H9 (cell line): ENCODE data around the gene DNAH1. TPM values are rescaled to one million over a fixed set of nuclear protein-coding genes. Genes with fewer than 3 reads are reported as not detected.

Source experiments
- DNase-seq: peaks from one replicate; pipeline ENCODE4 v3.0.0-alpha.2; 2017
- H2AFZ ChIP-seq: one replicate; pipeline ENCODE4 v1.6.1; 2013; ENCODE audit warnings: mild to moderate bottlenecking, low read length, control low read depth, moderate library complexity
- H2AK5ac ChIP-seq: 2 replicates; pipeline ENCODE4 v1.6.1; 2013; ENCODE audit warnings: low read length, control low read depth, mixed read lengths; ENCODE audit not compliant: insufficient read length
- H2BK120ac ChIP-seq: one replicate; pipeline ENCODE4 v1.6.1; 2013; ENCODE audit warnings: low read depth, mild to moderate bottlenecking, low read length, control low read depth, inconsistent platforms; ENCODE audit not compliant: poor library complexity, severe bottlenecking
- H2BK12ac ChIP-seq: 2 replicates; pipeline ENCODE4 v1.6.1; 2013; ENCODE audit warnings: low read length, control low read depth, mixed read lengths, low read depth; ENCODE audit not compliant: insufficient read length
- H2BK15ac ChIP-seq: 2 replicates; pipeline ENCODE4 v1.6.1; 2013; ENCODE audit warnings: low read depth, low read length, control low read depth
- H2BK20ac ChIP-seq: one replicate; pipeline ENCODE4 v1.6.1; 2013; ENCODE audit warnings: low read depth, mild to moderate bottlenecking, low read length, control low read depth, inconsistent platforms; ENCODE audit not compliant: poor library complexity, severe bottlenecking
- H2BK5ac ChIP-seq: 2 replicates; pipeline ENCODE4 v1.6.1; 2013; ENCODE audit warnings: low read length, control low read depth, mixed read lengths; ENCODE audit not compliant: insufficient read length
- H3K14ac ChIP-seq: 2 replicates; pipeline ENCODE4 v1.6.1; 2013; ENCODE audit warnings: low read length, control low read depth; ENCODE audit not compliant: insufficient read depth
- H3K18ac ChIP-seq: 2 replicates; pipeline ENCODE4 v1.6.1; 2013; ENCODE audit warnings: low read depth, mild to moderate bottlenecking, mixed read lengths, low read length, control low read depth; ENCODE audit not compliant: insufficient read length
- H3K23ac ChIP-seq: 2 replicates; pipeline ENCODE4 v1.6.1; 2013; ENCODE audit warnings: low read length, control low read depth, mixed read lengths, low read depth; ENCODE audit not compliant: insufficient read length
- H3K23me2 ChIP-seq: 2 replicates; pipeline ENCODE4 v1.6.1; 2013; ENCODE audit warnings: low read depth, mild to moderate bottlenecking, mixed read lengths, low read length, control low read depth; ENCODE audit not compliant: insufficient read length, poor library complexity, severe bottlenecking
- H3K27ac ChIP-seq: 2 replicates; pipeline ENCODE4 v1.5.1; 2013; ENCODE audit warnings: low read length, control low read depth, mixed read lengths, low read depth; ENCODE audit not compliant: insufficient read length
- H3K27me3 ChIP-seq: 2 replicates; pipeline ENCODE4 v1.6.1; 2013; ENCODE audit warnings: low read length, control low read depth, inconsistent platforms; ENCODE audit not compliant: insufficient read depth
- H3K4ac ChIP-seq: 2 replicates; pipeline ENCODE4 v1.6.1; 2013; ENCODE audit warnings: low read depth, mild to moderate bottlenecking, control low read depth, inconsistent platforms, low read length, moderate library complexity
- H3K4me1 ChIP-seq: 2 replicates; pipeline ENCODE4 v1.6.1; 2013; ENCODE audit warnings: low read length, control low read depth, inconsistent platforms; ENCODE audit not compliant: insufficient read depth
- H3K4me2 ChIP-seq: 2 replicates; pipeline ENCODE4 v1.6.1; 2013; ENCODE audit warnings: low read length, control low read depth, mixed read lengths; ENCODE audit not compliant: insufficient read length, insufficient read depth
- H3K56ac ChIP-seq: 2 replicates; pipeline ENCODE4 v1.6.1; 2013; ENCODE audit warnings: low read depth, mild to moderate bottlenecking, mixed read lengths, low read length, control low read depth; ENCODE audit not compliant: insufficient read length
- H3K79me1 ChIP-seq: 2 replicates; pipeline ENCODE4 v1.6.1; 2013; ENCODE audit warnings: low read depth, mild to moderate bottlenecking, moderate library complexity, low read length, control low read depth, inconsistent platforms; ENCODE audit not compliant: insufficient read depth, poor library complexity, severe bottlenecking
- H3K79me2 ChIP-seq: 2 replicates; pipeline ENCODE4 v1.6.1; 2013; ENCODE audit warnings: low read length, control low read depth, inconsistent platforms; ENCODE audit not compliant: insufficient read depth
- H3K9ac ChIP-seq: 2 replicates; pipeline ENCODE4 v1.6.1; 2013; ENCODE audit warnings: low read length, control low read depth, mixed read lengths; ENCODE audit not compliant: insufficient read length; ENCODE audit errors: extremely low read depth
- H3K9me3 ChIP-seq: one replicate; pipeline ENCODE4 v1.6.1; 2013; ENCODE audit warnings: low read depth, low read length, inconsistent platforms; ENCODE audit not compliant: control insufficient read depth
- H3T11ph ChIP-seq: one replicate; pipeline ENCODE4 v1.6.1; 2013; ENCODE audit warnings: mild to moderate bottlenecking, low read length, control low read depth, inconsistent platforms
- H4K20me1 ChIP-seq: one replicate; pipeline ENCODE4 v1.6.1; 2013; ENCODE audit not compliant: control insufficient read depth, insufficient read length, insufficient read depth
- H4K5ac ChIP-seq: 2 replicates; pipeline ENCODE4 v1.6.1; 2013; ENCODE audit warnings: low read depth, mild to moderate bottlenecking, mixed read lengths, low read length, control low read depth; ENCODE audit not compliant: insufficient read length
- H4K8ac ChIP-seq: replicated peaks from 2 replicates; pipeline ENCODE4 v1.6.1; 2013; ENCODE audit warnings: low read length, control low read depth, mixed read lengths, low read depth; ENCODE audit not compliant: insufficient read length
- H4K91ac ChIP-seq: 2 replicates; pipeline ENCODE4 v1.6.1; 2013; ENCODE audit warnings: low read depth, mild to moderate bottlenecking, moderate library complexity, mixed read lengths, low read length, control low read depth; ENCODE audit not compliant: insufficient read length
- H3K27ac Mint-ChIP-seq, 3 experiments: 2 replicates in 2 of 3; 3 replicates in 1 of 3; pipeline ENCODE4 v1.8.0; 2020 to 2021; ENCODE audit warnings: mixed read lengths in 3 of 3, mild to moderate bottlenecking in 1 of 3, moderate library complexity in 1 of 3
- H3K27me3 Mint-ChIP-seq: 2 replicates; pipeline ENCODE4 v1.8.0; 2021; ENCODE audit warnings: low read depth, mild to moderate bottlenecking, moderate library complexity, mixed read lengths
- H3K36me3 Mint-ChIP-seq, 3 experiments: 2 replicates in 2 of 3; 3 replicates in 1 of 3; pipeline ENCODE4 v1.8.0; 2020 to 2021; ENCODE audit warnings: low read depth in 3 of 3, mixed read lengths in 3 of 3; ENCODE audit not compliant: insufficient read depth in 1 of 3
- H3K4me1 Mint-ChIP-seq, 2 experiments: 2 replicates each; pipeline ENCODE4 v1.8.0; 2020; ENCODE audit warnings: mixed read lengths in 2 of 2
- H3K4me3 Mint-ChIP-seq, 2 experiments: 2 replicates in 1 of 2; 3 replicates in 1 of 2; pipeline ENCODE4 v1.8.0; 2020 to 2021; ENCODE audit warnings: mild to moderate bottlenecking in 2 of 2, mixed read lengths in 2 of 2, moderate library complexity in 1 of 2
- H3K9me3 Mint-ChIP-seq, 2 experiments: 2 replicates in 1 of 2; 3 replicates in 1 of 2; pipeline ENCODE4 v1.8.0; 2020; ENCODE audit warnings: mild to moderate bottlenecking in 2 of 2, mixed read lengths in 2 of 2, moderate library complexity in 1 of 2
- WGBS: extraction: QIAGEN DNeasy Blood & Tissue Kit; methylation state at CpG from one replicate; pipeline ENCODE4 v1.1.7; 2013; ENCODE audit warnings: missing lambda C conversion rate, low lambda C conversion rate, mixed read lengths; ENCODE audit not compliant: insufficient read length; ENCODE audit errors: extremely low coverage; 5-methylcytosine and 5-hydroxymethylcytosine counted together
- total RNA-seq: library from RNA; stranded (reverse); gene quantifications from 2 replicates; pipeline ENCODE4 v1.2.1, GENCODE V29; 2021
- TF ChIP-seq, protein P1 (sequence below): fragments of 200-600 bp; sonication (generic); conservative IDR thresholded peaks from 3 replicates; pipeline ENCODE4 v1.8.0; 2021; ENCODE audit warnings: antibody characterized with exemption, mild to moderate bottlenecking

The DNAH1 gene
- total RNA-seq, 1 experiment from 2014 or later = 2.0 TPM

DNA sequence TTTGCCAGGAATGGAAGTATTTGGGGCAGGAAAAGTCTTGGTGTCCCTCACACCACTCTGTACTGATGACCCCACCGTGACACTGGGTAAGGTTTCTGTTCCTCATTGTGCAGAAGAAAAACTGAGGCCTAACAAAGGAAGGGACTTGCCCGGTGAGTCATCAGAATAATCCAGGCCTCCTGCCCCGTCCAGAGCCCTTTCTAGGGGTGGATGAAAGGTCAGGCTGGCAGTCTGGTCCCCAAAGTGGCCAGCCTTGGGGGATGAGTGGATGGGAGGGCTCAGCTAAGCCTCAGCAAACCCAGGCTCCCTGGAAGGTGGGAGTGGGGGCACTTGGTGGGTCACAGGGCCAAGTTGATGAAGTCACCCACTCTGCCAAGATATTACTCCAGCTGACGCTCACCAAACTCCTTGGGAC lies 2.3 kb upstream of the DNAH1 start:
- no peak overlapping the region for H2BK5ac ChIP-seq
- no peak for DNase-seq
- H4K20me1 ChIP-seq = no peaks in the 10 kb centered on the region
- no peak overlapping the region for H2BK12ac ChIP-seq
- peaks cover 2% of the 10 kb centered on the region; the same call in 1 of the 2 replicates for H3K27me3 ChIP-seq
- H3K79me2 ChIP-seq = no peaks in the 10 kb centered on the region
- WGBS = no CpG with 5 or more reads among the region's 4 CpGs
- no peaks in the 10 kb centered on the region for H3K79me1 ChIP-seq
- Mint-ChIP-seq H3K27ac (no peak overlapping the region; a peak in 1 of 7 replicates), H3K36me3 (no peaks in the 10 kb centered on the region; a peak in 1 of 7 replicates), H3K4me1 (peaks cover 5 to 15% of the 10 kb centered on the region in 2 experiments), H3K9me3 (no peaks in the 10 kb centered on the region), H3K4me3 (no peak overlapping the region), H3K27me3 (peaks cover 22% of the 10 kb centered on the region)
- H3K4me1 ChIP-seq = no peaks in the 10 kb centered on the region
- TF ChIP-seq, protein P1, sequence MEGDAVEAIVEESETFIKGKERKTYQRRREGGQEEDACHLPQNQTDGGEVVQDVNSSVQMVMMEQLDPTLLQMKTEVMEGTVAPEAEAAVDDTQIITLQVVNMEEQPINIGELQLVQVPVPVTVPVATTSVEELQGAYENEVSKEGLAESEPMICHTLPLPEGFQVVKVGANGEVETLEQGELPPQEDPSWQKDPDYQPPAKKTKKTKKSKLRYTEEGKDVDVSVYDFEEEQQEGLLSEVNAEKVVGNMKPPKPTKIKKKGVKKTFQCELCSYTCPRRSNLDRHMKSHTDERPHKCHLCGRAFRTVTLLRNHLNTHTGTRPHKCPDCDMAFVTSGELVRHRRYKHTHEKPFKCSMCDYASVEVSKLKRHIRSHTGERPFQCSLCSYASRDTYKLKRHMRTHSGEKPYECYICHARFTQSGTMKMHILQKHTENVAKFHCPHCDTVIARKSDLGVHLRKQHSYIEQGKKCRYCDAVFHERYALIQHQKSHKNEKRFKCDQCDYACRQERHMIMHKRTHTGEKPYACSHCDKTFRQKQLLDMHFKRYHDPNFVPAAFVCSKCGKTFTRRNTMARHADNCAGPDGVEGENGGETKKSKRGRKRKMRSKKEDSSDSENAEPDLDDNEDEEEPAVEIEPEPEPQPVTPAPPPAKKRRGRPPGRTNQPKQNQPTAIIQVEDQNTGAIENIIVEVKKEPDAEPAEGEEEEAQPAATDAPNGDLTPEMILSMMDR = no peak
- H3T11ph ChIP-seq = no peak overlapping the region
- H2BK20ac ChIP-seq = no peak overlapping the region
- no peak overlapping the region for H3K56ac ChIP-seq
- no peak overlapping the region for H2BK15ac ChIP-seq
- H3K9ac ChIP-seq = no peak overlapping the region
- no peak overlapping the region for H3K27ac ChIP-seq
- H3K18ac ChIP-seq = no peak overlapping the region
- H3K4ac ChIP-seq = no peak overlapping the region
- H4K91ac ChIP-seq = no peak overlapping the region
- no peak overlapping the region for H2AK5ac ChIP-seq
- no peak overlapping the region for H3K4me2 ChIP-seq
- H4K5ac ChIP-seq = no peak overlapping the region
- peaks cover 6% of the 10 kb centered on the region for H3K23me2 ChIP-seq
- H3K9me3 ChIP-seq = no peaks in the 10 kb centered on the region
- H3K23ac ChIP-seq = no peak overlapping the region
- no peak overlapping the region for H2BK120ac ChIP-seq
- no peak overlapping the region for H3K14ac ChIP-seq
- H4K8ac ChIP-seq = no peak overlapping the region
- no peak overlapping the region for H2AFZ ChIP-seq
